ENCODE measurements around the gene RPL10. TPM values are rescaled to one million over a fixed set of nuclear protein-coding genes. Genes with fewer than 3 reads are reported as not detected.
"Not testable (repeated sequence)": the region's sequence is repeated elsewhere in the genome, so short reads cannot be mapped to it uniquely, and the experiment has no call there.

The RPL10 gene
- total and polyA plus RNA-seq, 2 donors = 3,691 to 5,631 TPM

DNA sequence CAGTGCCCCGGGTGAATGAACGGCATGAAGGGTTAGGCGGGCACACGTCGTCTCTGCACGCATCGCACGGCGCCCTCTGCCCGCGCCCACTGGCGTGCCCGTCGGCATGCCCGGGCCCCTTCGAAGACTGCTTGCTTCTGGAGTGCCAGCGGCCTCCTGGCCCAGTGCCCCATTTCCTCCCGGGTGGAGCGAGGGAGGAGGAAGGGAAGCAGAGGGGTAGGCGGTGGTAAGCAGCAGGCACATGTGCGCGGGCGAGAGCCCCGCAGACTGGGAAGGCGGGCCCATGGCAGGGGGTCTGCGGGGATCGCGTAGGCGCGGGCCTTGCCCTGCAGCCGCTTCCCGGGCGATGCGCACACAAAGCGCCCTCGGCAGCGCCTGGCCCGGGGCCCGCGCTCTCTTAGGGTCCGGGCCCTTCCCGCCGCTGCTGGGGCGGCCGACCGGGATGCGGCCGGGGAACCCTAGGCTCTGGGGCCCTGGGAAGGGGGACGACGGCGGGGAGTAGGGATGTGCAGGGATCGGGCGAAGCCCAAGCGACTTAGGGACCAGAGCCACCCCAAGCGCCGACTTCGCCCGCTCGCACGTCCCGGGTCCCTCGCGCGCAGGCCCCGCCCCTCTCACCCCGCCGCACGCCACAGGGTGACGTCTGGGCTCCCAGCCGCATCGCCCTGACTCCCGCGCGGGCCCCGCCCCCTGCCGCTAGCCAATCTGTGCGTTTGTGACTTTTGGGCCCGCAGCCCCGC, 19.9 kb upstream of the RPL10 start:
- H3K4me3 ChIP-seq (ENCODE audit: low read depth, low read length) = peak overlapping the region; percentile 34
- H3K4me1 ChIP-seq (ENCODE audit: insufficient read depth) = no peaks in the 10 kb centered on the region
- H3K36me3 ChIP-seq (ENCODE audit: insufficient read depth) = no peaks in the 10 kb centered on the region
- DNase-seq (ENCODE audit: extremely low spot score) = no peak
- whole genome bisulfite sequencing = 1% methylated on average over 61 of the region's 79 CpGs
- peak overlapping the region; percentile 96 for H3K27ac ChIP-seq (ENCODE audit: low read depth)

DNA sequence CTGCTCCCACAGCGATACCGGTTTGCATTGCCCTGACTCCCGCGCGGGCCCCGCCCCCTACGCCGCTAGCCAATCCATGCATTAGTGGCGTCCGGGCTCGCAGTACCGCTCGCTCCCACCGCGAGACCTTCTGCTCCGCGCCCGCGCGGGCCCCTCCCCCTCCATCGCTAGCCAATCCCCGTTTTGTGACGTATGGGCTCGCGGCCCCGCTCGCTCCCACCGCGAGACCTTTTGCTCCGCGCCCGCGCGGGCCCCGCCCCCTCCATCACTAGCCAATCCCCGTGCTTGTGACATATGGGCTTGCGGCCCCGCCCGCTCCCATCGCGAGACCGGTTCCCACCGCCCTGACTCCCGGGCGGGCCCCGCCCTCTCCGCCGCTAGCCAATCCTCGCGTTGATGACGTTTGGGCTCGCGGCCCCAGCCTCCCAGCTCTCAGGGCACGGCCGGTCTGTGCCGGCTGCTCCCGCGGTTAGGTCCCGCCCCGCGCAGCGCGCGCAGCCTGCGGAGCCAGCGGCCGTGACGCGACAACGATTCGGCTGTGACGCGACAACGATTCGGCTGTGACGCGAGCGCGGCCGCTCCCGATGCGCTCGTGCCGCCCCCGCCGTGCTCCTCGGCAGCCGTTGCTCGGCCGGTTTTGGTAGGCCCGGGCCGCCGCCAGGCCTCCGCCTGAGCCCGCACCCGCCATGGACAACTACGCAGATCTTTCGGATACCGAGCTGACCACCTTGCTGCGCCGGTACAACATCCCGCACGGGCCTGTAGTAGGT, 19.2 kb upstream of the RPL10 start, which contains the start of gene EMD:
Gene EMD (plus strand): TSS at position 497 of the 770 bp plus-strand sequence. CDS start 190 bp downstream, at position 687.
- peak; percentile 91 for DNase-seq (ENCODE audit: extremely low spot score)
- H3K4me1 ChIP-seq (ENCODE audit: insufficient read depth) = no peaks in the 10 kb centered on the region
- H3K27ac ChIP-seq (ENCODE audit: low read depth) = peak within 1 kb of the TSS; percentile 99
- WGBS = under 1% methylated on average over 102 of the region's 103 CpGs
- peak within 1 kb of the TSS; percentile 76 for H3K4me3 ChIP-seq (ENCODE audit: low read depth, low read length)
- no peaks in the 10 kb centered on the region for H3K36me3 ChIP-seq (ENCODE audit: insufficient read depth)

DNA sequence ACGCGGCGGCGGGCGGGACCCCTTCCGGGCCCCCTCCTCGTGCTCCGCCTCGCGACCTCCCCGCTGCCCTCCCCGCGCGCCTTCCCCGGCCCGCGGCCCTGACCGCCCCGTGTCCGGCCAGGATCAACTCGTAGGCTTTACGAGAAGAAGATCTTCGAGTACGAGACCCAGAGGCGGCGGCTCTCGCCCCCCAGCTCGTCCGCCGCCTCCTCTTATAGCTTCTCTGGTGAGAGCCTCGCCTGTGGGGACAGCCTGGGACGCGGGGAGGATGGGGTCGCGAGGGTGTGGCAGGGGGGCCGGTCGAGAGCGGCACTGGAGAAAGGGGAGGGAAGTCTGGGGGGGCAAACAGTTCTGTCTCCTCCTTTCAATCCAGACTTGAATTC, 18.6 kb upstream of the RPL10 start:
- no peak for DNase-seq (ENCODE audit: extremely low spot score)
- no peaks in the 10 kb centered on the region for H3K4me1 ChIP-seq (ENCODE audit: insufficient read depth)
- WGBS = under 1% methylated on average over 38 of the region's 38 CpGs
- no peaks in the 10 kb centered on the region for H3K36me3 ChIP-seq (ENCODE audit: insufficient read depth)
- peak overlapping the region; percentile 76 for H3K4me3 ChIP-seq (ENCODE audit: low read depth, low read length)
- peak overlapping the region; percentile 99 for H3K27ac ChIP-seq (ENCODE audit: low read depth)

DNA sequence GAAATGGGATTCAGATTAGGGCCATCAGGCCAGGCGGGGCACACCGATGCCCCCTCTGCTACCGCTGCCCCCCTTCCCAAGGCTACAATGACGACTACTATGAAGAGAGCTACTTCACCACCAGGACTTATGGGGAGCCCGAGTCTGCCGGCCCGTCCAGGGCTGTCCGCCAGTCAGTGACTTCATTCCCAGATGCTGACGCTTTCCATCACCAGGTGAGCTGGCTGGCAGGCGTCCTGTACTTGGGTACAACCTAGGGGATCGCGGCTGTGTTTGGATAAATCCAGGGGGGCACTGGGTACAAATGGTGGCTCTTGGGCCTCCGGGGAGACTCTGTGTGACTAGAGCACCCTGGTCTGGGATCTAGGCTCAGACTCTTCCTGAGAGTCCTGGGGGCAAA, 18.0 kb upstream of the RPL10 start:
- Histone ChIP-seq H3K4me3 (ENCODE audit: low read depth, low read length) (peak overlapping the region; percentile 76), H3K27ac (ENCODE audit: low read depth) (peak overlapping the region; percentile 99), H3K4me1 (ENCODE audit: insufficient read depth) (no peaks in the 10 kb centered on the region), H3K36me3 (ENCODE audit: insufficient read depth) (no peaks in the 10 kb centered on the region)
- DNase-seq (ENCODE audit: extremely low spot score) = no peak
- 29% methylated on average over 13 of the region's 13 CpGs for WGBS

DNA sequence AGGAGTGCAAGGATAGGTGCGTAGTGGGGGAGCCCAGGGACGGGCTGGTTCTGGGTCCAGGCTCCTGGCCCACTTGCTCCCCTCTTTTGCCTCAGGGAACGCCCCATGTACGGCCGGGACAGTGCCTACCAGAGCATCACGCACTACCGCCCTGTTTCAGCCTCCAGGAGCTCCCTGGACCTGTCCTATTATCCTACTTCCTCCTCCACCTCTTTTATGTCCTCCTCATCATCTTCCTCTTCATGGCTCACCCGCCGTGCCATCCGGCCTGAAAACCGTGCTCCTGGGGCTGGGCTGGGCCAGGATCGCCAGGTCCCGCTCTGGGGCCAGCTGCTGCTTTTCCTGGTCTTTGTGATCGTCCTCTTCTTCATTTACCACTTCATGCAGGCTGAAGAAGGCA, 17.4 kb upstream of the RPL10 start:
- 74% methylated on average over 14 of the region's 14 CpGs for WGBS

DNA sequence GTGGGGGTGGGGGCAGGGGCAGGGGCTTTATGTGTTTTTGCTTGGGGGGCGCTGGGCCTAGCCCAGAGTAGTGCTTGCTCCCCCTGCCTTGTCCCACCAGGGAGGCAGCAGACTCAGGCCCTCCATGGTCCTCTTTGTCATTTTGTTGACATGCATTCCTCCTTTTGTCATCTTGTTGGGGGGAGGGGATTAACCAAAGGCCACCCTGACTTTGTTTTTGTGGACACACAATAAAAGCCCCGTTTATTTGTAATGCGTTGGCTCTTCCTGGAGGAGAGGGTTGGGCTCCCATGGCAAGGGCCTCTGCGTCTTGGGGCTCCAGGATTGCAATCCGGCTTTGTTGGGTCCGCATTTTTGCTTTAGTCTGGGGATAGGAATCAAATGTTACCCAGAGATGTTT, 16.9 kb upstream of the RPL10 start:
- no peak overlapping the region for H3K27ac ChIP-seq (ENCODE audit: low read depth)
- 65% methylated on average over 6 of the region's 6 CpGs for WGBS
- no peaks in the 10 kb centered on the region for H3K36me3 ChIP-seq (ENCODE audit: insufficient read depth)
- H3K4me3 ChIP-seq (ENCODE audit: low read depth, low read length) = no peak overlapping the region
- DNase-seq (ENCODE audit: extremely low spot score) = no peak
- H3K4me1 ChIP-seq (ENCODE audit: insufficient read depth) = no peaks in the 10 kb centered on the region

More for the DNA sequence above, 17.4 kb upstream of the RPL10 start:
- no peaks in the 10 kb centered on the region for H3K36me3 ChIP-seq (ENCODE audit: insufficient read depth)
- no peak for DNase-seq (ENCODE audit: extremely low spot score)
- no peak overlapping the region for H3K27ac ChIP-seq (ENCODE audit: low read depth)
- H3K4me3 ChIP-seq (ENCODE audit: low read depth, low read length) = no peak overlapping the region
- H3K4me1 ChIP-seq (ENCODE audit: insufficient read depth) = no peaks in the 10 kb centered on the region

DNA sequence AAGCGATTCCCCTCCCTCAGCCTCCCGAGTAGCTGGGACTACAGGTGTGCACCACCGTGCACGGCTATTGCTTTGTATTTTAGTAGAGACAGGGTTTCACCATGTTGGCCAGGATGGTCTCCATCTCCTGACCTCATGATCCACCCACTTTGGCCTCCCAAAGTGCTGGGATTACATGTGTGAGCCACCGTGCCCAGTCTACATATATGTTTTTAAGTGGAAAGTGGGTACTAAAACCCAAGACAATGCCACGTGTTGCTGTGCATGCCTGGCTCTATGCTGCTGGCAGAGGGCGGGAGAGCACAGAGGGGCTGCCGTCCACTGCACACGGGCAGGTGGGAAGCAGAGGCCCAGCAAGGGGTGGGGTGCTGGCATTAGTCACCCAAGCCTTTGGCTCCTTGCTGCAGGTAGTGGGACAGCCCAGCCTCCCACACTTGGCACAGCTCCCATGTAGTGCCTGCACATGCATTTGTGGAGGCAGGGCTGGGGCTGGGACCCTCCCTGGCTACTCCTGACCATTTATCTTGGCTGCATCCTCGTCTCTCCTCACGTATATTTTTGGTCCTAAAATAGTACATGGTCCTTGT, 15.6 kb upstream of the RPL10 start:
- no peak for DNase-seq (ENCODE audit: extremely low spot score)
- Histone ChIP-seq H3K4me3 (ENCODE audit: low read depth, low read length) (no peak overlapping the region), H3K4me1 (ENCODE audit: insufficient read depth) (no peaks in the 10 kb centered on the region), H3K27ac (ENCODE audit: low read depth) (no peak overlapping the region), H3K36me3 (ENCODE audit: insufficient read depth) (no peaks in the 10 kb centered on the region)
- WGBS = 71% methylated on average over 11 of the region's 11 CpGs

DNA sequence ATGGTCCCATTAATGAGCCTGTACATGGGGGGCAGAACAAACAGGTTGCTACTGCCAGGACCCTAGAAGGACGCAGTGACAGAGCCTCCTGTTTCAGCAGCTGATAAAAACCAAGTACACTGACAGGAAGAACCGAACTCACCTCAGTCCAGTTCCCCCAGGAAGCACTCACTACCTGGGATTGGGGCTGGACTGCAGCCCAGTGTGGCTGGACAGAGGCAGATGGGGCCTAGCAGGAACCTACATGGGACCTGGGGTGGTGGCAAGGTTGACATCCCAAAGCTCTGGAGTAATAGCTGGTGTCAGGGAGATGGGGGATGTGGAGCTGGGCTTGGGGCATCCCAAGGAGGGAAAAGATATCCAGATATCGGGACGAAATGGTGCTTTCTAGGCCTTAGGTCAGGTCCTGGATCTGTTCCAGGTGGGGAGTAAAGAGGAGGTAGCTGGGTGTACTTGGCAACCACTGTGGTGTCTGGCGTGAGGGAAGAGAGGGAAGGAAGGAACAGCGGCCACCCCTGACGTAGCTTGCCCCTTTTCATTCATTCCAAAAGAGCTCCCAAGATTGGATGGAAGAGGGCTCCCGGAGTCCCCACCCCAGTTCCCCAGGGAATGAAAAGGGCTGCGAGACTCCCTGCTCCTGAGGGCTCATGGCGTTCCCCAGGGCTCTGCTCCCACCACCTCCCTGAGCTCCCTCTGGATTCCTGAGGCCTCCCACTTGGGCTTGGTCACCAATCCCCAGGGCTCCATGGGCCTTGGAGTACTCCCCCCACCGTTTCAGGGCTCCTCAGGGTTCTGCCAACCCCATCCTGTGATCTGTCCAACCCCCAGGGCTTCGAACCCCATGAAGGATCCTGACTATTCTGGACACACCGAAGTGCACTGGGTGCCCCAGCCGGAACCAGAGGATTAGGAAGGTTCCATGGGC, 14.6 kb upstream of the RPL10 start:
- Histone ChIP-seq H3K4me3 (ENCODE audit: low read depth, low read length) (no peak overlapping the region), H3K4me1 (ENCODE audit: insufficient read depth) (no peaks in the 10 kb centered on the region), H3K36me3 (ENCODE audit: insufficient read depth) (no peaks in the 10 kb centered on the region), H3K27ac (ENCODE audit: low read depth) (no peak overlapping the region)
- WGBS = 49% methylated on average over 14 of the region's 14 CpGs
- DNase-seq (ENCODE audit: extremely low spot score) = no peak

DNA sequence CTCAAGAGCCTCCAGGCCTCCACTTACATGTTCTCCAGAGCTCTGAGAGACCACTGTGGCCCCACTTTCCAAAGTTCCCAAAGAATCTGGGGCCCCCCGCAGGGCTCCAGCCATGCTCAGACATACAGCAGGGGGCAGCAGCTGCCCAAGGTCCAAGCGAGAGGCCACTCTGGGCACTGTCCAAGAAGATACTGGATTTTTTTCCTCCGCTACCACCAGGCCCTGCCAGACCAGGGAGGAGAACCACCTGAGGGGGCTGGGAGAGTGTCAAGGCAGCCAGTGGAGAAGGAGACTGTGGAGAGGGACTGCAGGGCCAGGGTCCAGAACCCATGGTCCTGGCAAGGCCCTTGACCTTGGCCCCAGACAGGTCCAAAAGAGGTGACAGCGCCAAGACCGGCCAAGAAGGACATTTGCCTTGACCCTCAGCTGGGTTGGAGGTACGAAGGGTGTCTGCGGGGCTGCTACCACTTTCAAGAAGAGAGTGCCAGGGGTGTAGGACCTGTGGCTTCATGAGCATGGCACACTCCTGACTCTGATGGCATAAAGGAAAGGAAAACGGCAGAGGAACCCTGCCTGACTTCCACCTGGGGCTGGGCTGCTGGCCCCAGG, 13.8 kb upstream of the RPL10 start:
- Histone ChIP-seq H3K36me3 (ENCODE audit: insufficient read depth) (no peaks in the 10 kb centered on the region), H3K27ac (ENCODE audit: low read depth) (no peak overlapping the region), H3K4me3 (ENCODE audit: low read depth, low read length) (no peak overlapping the region), H3K4me1 (ENCODE audit: insufficient read depth) (no peaks in the 10 kb centered on the region)
- no peak for DNase-seq (ENCODE audit: extremely low spot score)
- WGBS = 49% methylated on average over 8 of the region's 8 CpGs

DNA sequence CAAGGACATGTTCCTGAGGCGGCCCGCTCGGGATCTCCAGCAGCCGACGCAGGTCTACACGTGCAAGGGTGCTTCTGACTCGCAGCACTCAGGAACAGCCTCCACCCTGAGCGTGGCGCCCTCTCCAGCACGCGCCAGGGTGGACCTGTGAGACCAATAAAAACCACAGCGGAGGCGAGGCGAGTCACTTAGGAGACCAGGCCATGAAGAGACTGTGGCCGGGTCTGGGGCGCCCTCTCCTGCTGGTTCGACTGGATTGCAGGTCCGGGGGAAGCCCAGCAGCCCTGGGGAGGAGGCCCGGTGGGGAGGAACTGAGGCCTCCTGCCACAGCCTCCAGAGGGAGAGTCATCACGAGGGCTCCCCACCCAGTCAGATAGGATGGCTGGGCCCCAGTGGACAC, 10.1 kb upstream of the RPL10 start:
- H3K27ac ChIP-seq (ENCODE audit: low read depth); H3K36me3 ChIP-seq (ENCODE audit: insufficient read depth); DNase-seq (ENCODE audit: extremely low spot score); H3K4me1 ChIP-seq (ENCODE audit: insufficient read depth); H3K4me3 ChIP-seq (ENCODE audit: low read depth, low read length): not testable (repeated sequence)
- no CpG with 5 or more reads among the region's 20 CpGs for WGBS

DNA sequence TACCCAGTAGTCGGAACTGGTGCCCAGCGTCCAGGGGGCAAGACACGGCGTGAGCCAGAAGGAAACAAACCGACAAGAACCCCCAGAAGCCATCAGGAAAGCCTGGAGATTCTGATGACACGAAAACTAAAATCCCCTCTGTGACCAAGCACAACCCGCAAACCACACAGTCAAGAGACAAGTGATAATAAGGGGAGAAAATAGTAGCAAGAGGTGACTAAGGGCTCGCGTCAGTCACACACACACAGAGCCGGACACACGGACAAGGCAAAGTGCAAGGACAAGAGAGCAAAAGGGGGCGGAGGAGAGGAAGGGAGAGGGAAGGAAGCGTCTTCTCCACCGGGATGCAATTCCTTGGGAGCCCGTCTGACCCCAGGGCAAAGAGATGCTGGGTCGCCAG, 9.5 kb upstream of the RPL10 start:
- not testable (repeated sequence) for H3K4me3 ChIP-seq (ENCODE audit: low read depth, low read length); H3K4me1 ChIP-seq (ENCODE audit: insufficient read depth); DNase-seq (ENCODE audit: extremely low spot score); H3K36me3 ChIP-seq (ENCODE audit: insufficient read depth); H3K27ac ChIP-seq (ENCODE audit: low read depth)
- WGBS = no CpG with 5 or more reads among the region's 16 CpGs

DNA sequence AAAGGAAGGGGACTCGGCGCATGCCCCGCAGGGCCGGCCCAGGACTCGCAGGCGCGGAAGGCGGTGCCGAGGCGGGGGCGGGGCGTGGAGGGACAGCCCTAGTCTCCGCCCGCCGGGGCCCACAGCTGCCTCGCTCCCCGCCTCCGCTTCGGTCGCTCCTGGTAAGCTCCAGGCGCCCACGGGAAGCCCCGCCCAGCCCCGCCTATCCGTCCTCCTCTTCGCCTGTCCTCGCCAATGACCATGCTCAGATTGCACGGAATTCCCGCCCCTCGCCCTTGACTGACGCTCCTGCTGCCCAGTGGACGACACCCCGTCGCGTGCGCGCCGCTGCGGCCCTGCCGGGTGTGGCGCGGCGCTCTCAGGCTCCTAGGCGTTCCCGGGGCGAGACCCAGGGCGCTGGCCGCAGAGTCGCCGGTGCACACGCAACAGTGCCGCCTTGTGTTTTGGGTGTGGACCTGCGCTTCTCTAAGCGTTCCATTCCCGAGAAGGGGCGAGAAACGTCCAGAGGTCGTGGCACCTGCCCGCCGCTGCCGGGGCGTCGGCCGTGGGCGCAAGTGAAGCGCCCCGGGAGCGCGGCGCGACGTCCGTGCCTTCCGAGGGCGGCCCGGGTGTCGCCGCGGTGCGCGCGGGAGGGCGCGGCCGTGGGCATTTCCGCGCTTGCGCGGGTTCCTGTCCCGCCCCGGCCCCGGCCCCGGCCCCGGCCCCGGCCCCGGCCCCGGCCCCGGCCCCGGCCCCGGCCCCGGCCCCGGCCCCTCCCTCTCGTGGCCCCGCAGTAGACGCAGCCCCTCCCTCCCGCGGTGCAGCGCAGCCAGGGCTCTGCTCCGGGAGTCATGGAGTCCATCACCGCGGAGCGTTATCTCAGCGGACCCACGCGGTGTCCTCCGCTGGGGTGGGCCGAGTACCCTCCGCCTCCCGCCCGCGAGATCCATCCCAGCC, 8.1 kb upstream of the RPL10 start:
- 0% methylated on average over 9 of the region's 121 CpGs for WGBS
- not testable (repeated sequence) for H3K27ac ChIP-seq (ENCODE audit: low read depth); H3K4me3 ChIP-seq (ENCODE audit: low read depth, low read length)

More for the DNA sequence above, 8.1 kb upstream of the RPL10 start:
- DNase-seq (ENCODE audit: extremely low spot score); H3K36me3 ChIP-seq (ENCODE audit: insufficient read depth); H3K4me1 ChIP-seq (ENCODE audit: insufficient read depth): not testable (repeated sequence)

Data from urinary bladder (tissue), 4 donors.